ENCODE data around the gene MBOAT7. TPM values are rescaled to one million over a fixed set of nuclear protein-coding genes. Genes with fewer than 3 reads are reported as not detected.

The MBOAT7 gene
- total and polyA plus RNA-seq, 2 of the 4 experiments (the other 2 are of a cell fraction) = 11.3 to 121 TPM

DNA sequence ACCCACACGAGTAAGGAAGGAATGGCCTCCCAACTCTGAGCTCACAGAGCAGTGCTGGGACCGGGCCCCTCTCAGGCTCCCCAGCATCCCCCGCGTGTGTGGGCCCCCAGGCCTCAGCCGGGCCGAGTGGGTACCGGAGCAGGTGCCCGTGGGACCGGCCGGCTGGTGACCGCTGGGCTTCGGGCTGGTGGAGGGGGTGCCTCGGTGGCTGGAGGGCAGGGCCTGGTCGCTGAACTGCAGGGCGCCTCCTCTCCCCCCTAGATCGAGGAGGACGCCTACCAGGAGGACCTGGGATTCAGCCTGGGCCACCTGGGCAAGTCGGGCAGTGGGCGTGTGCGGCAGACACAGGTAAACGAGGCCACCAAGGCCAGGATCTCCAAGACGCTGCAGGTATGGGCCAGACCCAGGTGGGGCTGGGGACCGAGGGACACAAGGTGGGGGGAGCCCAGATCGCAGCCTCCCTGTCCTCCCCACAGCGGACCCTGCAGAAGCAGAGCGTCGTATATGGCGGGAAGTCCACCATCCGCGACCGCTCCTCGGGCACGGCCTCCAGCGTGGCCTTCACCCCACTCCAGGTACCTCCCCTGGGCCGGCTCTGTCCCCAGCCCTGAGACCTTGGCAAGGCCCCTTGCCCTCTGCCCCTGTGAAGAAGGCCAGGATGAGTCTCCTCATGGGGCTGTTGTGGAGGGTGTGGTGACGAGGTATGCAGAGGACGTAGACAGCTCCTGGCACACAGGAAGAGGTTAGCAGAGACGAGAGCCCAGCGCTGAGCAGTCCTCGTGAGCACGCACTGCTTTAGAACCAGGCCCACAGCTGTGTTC is 60.4 kb downstream of the MBOAT7 start:
- dilution Hi-C loops (cut with HindIII; ENCODE audit: low sequenced_read_pairs, unreplicated experiment) = no loop called here
- H3K4me1 ChIP-seq (ENCODE audit: control insufficient read depth, insufficient read depth, low read length) = no peaks in the 10 kb centered on the region

More for the DNA sequence above, 60.4 kb downstream of the MBOAT7 start:
- no peaks in the 10 kb centered on the region for H3K9me1 ChIP-seq (ENCODE audit: insufficient read depth, low read length)
- H3K4ac ChIP-seq (ENCODE audit: low read depth, low read length) = no peak overlapping the region
- BruUV-seq (replicated peaks) = no TSS peak
- CTCF ChIA-PET = no interaction called here
- POLR2A ChIA-PET (ENCODE audit: unreplicated experiment) = no interaction called here
- WGBS, 2 experiments (ENCODE audit: extremely low coverage in 2 of 2, insufficient read length in 1 of 2) = 96% methylated on average over 14 of the region's 41 CpGs; no CpG with 5 or more reads in 1 of the 2 experiments
- no peaks in the 10 kb centered on the region for H3K27me3 ChIP-seq (ENCODE audit: control insufficient read depth, insufficient read depth, low read length)
- H3K36me3 ChIP-seq (ENCODE audit: control insufficient read depth, insufficient read depth, low read length) = peaks cover 56% of the 10 kb centered on the region
- H4K8ac ChIP-seq (ENCODE audit: low read depth in 2 of 2, low read length in 2 of 2) = no peak overlapping the region
- no peak overlapping the region for H3K14ac ChIP-seq (replicated peaks; ENCODE audit: low read depth, low read length)
- no peak overlapping the region for H4K5ac ChIP-seq (ENCODE audit: low read depth, low read length)
- no peak overlapping the region for H2BK15ac ChIP-seq (ENCODE audit: low read depth, low read length)
- H3K4me3 ChIP-seq (ENCODE audit: insufficient read depth, low read depth, low read length) = no peak overlapping the region
- TF ChIP-seq CEBPB (IDR thresholded peaks at IDR 0.05; ENCODE audit: low read depth, low read length) = no peak
- TF ChIP-seq, protein P1, sequence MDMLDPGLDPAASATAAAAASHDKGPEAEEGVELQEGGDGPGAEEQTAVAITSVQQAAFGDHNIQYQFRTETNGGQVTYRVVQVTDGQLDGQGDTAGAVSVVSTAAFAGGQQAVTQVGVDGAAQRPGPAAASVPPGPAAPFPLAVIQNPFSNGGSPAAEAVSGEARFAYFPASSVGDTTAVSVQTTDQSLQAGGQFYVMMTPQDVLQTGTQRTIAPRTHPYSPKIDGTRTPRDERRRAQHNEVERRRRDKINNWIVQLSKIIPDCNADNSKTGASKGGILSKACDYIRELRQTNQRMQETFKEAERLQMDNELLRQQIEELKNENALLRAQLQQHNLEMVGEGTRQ (IDR thresholded peaks at IDR 0.05; ENCODE audit: low read depth, low read length) = no peak
- no peak for TF ChIP-seq MXI1 (IDR thresholded peaks at IDR 0.05; ENCODE audit: borderline replicate concordance, low read depth, low read length)
- TF ChIP-seq FOS (IDR thresholded peaks at IDR 0.05; ENCODE audit: low read depth, low read length) = no peak
- TF ChIP-seq RCOR1 (IDR thresholded peaks at IDR 0.05; ENCODE audit: insufficient replicate concordance, low read length) = no peak
- no peak for TF ChIP-seq RAD21 (IDR thresholded peaks at IDR 0.05; ENCODE audit: low read length)
- no peak for TF ChIP-seq MAFK (IDR thresholded peaks at IDR 0.05; ENCODE audit: low read depth, low read length)
- no peak for TF ChIP-seq POLR2A (IDR thresholded peaks at IDR 0.05; ENCODE audit: low read depth, low read length)
- TF ChIP-seq, protein P2, sequence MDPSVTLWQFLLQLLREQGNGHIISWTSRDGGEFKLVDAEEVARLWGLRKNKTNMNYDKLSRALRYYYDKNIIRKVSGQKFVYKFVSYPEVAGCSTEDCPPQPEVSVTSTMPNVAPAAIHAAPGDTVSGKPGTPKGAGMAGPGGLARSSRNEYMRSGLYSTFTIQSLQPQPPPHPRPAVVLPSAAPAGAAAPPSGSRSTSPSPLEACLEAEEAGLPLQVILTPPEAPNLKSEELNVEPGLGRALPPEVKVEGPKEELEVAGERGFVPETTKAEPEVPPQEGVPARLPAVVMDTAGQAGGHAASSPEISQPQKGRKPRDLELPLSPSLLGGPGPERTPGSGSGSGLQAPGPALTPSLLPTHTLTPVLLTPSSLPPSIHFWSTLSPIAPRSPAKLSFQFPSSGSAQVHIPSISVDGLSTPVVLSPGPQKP (IDR thresholded peaks at IDR 0.05; ENCODE audit: borderline replicate concordance, low read depth, low read length) = no peak
- no peak for TF ChIP-seq NFE2L2 (IDR thresholded peaks at IDR 0.05; ENCODE audit: low read depth, low read length)
- intact Hi-C loops (cut with micrococcal nuclease) (no loop called here), in situ Hi-C loops (cut with MboI; ENCODE audit: low sequenced_read_pairs) (loop anchor here (25.0 kb wide), 1 partner anchor 1533 kb away; the partner anchor contains the start of gene U2AF2)
- no peak overlapping the region for H2AK9ac ChIP-seq (replicated peaks; ENCODE audit: low read depth, low read length, poor library complexity)
- no peak overlapping the region for H3K27ac ChIP-seq (ENCODE audit: insufficient read depth, low read length)
- no peak overlapping the region for H4K91ac ChIP-seq (ENCODE audit: insufficient read depth, low read depth, low read length)
- no peak overlapping the region for H3K4me2 ChIP-seq (ENCODE audit: low read depth, low read length)
- no peak overlapping the region for H2BK5ac ChIP-seq (ENCODE audit: low read depth, low read length, poor library complexity, severe bottlenecking)
- H2BK20ac ChIP-seq (ENCODE audit: low read depth, low read length) = no peak overlapping the region
- H3K79me1 ChIP-seq (ENCODE audit: low read depth in 1 of 2, low read length in 2 of 2) = no peaks in the 10 kb centered on the region
- no peak overlapping the region for H3K56ac ChIP-seq (ENCODE audit: extremely low read depth, insufficient read depth, low read length)
- H2BK120ac ChIP-seq (ENCODE audit: low read depth, low read length) = no peak overlapping the region
- no peaks in the 10 kb centered on the region for H4K20me1 ChIP-seq (ENCODE audit: insufficient read depth, low read length)
- H3K23ac ChIP-seq (ENCODE audit: low read depth, low read length) = no peak overlapping the region
- no peak overlapping the region for H3K9ac ChIP-seq (ENCODE audit: low read depth, low read length)
- no peaks in the 10 kb centered on the region for H3K9me3 ChIP-seq (ENCODE audit: control insufficient read depth, insufficient read depth, low read length)
- no peak overlapping the region for H2AK5ac ChIP-seq (ENCODE audit: low read depth, low read length)
- DNase-seq (no peak), ATAC-seq (ENCODE audit: low read depth) (no peak)
- H3K18ac ChIP-seq (ENCODE audit: low read depth, low read length) = no peak overlapping the region
- no peak overlapping the region for H2AFZ ChIP-seq (replicated peaks; ENCODE audit: low read length, poor library complexity)

Data from IMR-90 (cell line).